Measurements from ENCODE around the gene MATN1. TPM values are rescaled to one million over a fixed set of nuclear protein-coding genes. Genes with fewer than 3 reads are reported as not detected.

Gene MATN1
- total and polyA plus RNA-seq, 12 donors = not detected

GRCh38 chr1:30678209-30678608 lies 45.2 kb downstream of the MATN1 start:
- TF ChIP-seq CTCF (IDR thresholded peaks at IDR 0.05) = no peak

DNA sequence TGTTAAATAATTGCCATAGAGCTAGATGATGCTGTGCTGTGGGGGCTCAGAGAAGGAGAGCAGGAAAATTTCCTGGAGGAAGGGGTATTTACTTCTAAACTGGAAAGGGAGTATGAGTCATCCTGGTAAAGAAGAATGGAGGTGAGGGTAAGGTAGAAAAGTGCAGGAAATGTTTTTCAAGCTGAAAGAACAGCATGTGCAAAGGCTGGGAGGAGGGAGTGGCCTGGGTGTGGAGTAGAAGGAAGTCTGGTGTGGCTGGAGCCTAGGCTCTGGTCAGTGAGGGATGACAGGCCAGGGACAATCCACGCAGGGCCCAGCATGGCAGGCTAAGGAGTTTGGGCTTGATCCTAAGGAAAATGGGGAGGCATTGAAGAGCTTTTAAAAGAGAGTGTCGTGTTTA lies 45.9 kb downstream of the MATN1 start:
- 70 to 81% methylated on average over 2 of the region's 2 CpGs for WGBS, 2 donors
- DNase-seq (no peak), ATAC-seq (no peak)
- no peak overlapping the region for H3K27ac ChIP-seq
- intact Hi-C loops (cut with DNase I) = no loop called here
- no peaks in the 10 kb centered on the region for H3K36me3 ChIP-seq
- H3K4me1 ChIP-seq = peaks cover 0 to 1% (median 0%) of the 10 kb centered on the region in 9 donors
- H3K4me3 ChIP-seq = no peak overlapping the region
- peaks cover 0 to 25% (median 0%) of the 10 kb centered on the region in 11 donors for H3K9me3 ChIP-seq
- peaks cover 0 to 38% (median 14%) of the 10 kb centered on the region in 7 donors for H3K27me3 ChIP-seq
- no peak for TF ChIP-seq CTCF (IDR thresholded peaks at IDR 0.05)

More at GRCh38 chr1:30678209-30678608, 45.2 kb downstream of the MATN1 start:
- Histone ChIP-seq H3K9me3 (peaks cover 0 to 22% (median 0%) of the 10 kb centered on the region in 11 donors), H3K27ac (no peak overlapping the region), H3K36me3 (no peaks in the 10 kb centered on the region), H3K4me1 (peaks cover 0 to 6% (median 0%) of the 10 kb centered on the region in 9 donors), H3K27me3 (peaks cover 0 to 42% (median 21%) of the 10 kb centered on the region in 7 donors), H3K4me3 (no peak overlapping the region)
- ATAC-seq (no peak), DNase-seq (no peak)
- 57 to 71% methylated on average over 3 of the region's 3 CpGs for WGBS, 2 donors
- intact Hi-C loops (cut with DNase I) = no loop called here

GRCh38 chr1:30675761-30676160 lies 47.6 kb downstream of the MATN1 start:
- Histone ChIP-seq H3K36me3 (no peaks in the 10 kb centered on the region), H3K4me3 (no peak overlapping the region), H3K9me3 (peaks cover 0 to 25% (median 0%) of the 10 kb centered on the region in 11 donors), H3K27me3 (peaks cover 0 to 39% (median 10%) of the 10 kb centered on the region in 7 donors), H3K4me1 (no peaks in the 10 kb centered on the region), H3K27ac (no peak overlapping the region)
- no peak for TF ChIP-seq CTCF (IDR thresholded peaks at IDR 0.05)
- ATAC-seq (no peak), DNase-seq (no peak)
- 77 to 84% methylated on average over 2 of the region's 2 CpGs for WGBS, 2 donors
- intact Hi-C loops (cut with DNase I) = no loop called here

DNA sequence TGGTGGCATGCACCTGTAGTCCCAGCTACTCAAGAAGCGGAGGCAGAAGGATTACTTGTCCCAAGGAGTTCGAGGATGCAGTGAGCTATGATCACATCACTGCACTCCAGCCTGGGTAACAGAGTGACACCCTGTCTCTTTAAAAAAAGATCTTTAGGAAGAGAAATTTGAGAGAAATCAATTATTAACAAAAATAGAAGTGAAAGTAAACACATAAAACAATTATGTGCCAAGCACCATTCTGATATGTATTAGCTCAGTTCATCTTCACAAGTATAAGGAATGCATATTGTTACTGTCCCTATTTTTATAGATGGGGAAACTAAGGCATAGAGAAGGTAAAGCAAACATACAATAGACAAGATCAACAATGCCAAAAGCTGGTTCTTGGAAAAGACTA lies 48.1 kb downstream of the MATN1 start:
- DNase-seq = no peak
- WGBS, 2 donors = 83 to 87% methylated on average over 2 of the region's 2 CpGs

More for the DNA sequence above, 48.1 kb downstream of the MATN1 start:
- intact Hi-C loops (cut with DNase I) = no loop called here
- no peak for TF ChIP-seq CTCF (IDR thresholded peaks at IDR 0.05)
- ATAC-seq = no peak
- H3K27me3 ChIP-seq = peaks cover 0 to 39% (median 6%) of the 10 kb centered on the region in 7 donors
- H3K9me3 ChIP-seq = peaks cover 0 to 25% (median 0%) of the 10 kb centered on the region in 11 donors
- no peak overlapping the region for H3K4me3 ChIP-seq
- H3K27ac ChIP-seq = no peak overlapping the region
- H3K4me1 ChIP-seq = no peaks in the 10 kb centered on the region
- H3K36me3 ChIP-seq = no peaks in the 10 kb centered on the region
